ENCODE measurements around the gene MICAL3.

Gene MICAL3

GRCh38 chr22:17847360-17848078, 176.8 kb downstream of the MICAL3 start:
- H3K36me3 ChIP-seq: no peaks in the 10 kb centered on the region
- TF ChIP-seq, protein P1, sequence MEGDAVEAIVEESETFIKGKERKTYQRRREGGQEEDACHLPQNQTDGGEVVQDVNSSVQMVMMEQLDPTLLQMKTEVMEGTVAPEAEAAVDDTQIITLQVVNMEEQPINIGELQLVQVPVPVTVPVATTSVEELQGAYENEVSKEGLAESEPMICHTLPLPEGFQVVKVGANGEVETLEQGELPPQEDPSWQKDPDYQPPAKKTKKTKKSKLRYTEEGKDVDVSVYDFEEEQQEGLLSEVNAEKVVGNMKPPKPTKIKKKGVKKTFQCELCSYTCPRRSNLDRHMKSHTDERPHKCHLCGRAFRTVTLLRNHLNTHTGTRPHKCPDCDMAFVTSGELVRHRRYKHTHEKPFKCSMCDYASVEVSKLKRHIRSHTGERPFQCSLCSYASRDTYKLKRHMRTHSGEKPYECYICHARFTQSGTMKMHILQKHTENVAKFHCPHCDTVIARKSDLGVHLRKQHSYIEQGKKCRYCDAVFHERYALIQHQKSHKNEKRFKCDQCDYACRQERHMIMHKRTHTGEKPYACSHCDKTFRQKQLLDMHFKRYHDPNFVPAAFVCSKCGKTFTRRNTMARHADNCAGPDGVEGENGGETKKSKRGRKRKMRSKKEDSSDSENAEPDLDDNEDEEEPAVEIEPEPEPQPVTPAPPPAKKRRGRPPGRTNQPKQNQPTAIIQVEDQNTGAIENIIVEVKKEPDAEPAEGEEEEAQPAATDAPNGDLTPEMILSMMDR (IDR thresholded peaks at IDR 0.05; ENCODE audit: low read depth, low read length): no peak
- no peaks in the 10 kb centered on the region for H3K9me3 ChIP-seq
- peak; percentile 85 for DNase-seq
- peaks cover 27% of the 10 kb centered on the region for H3K4me1 ChIP-seq
- H3K4me3 ChIP-seq (ENCODE audit: low read depth, low read length): no peak overlapping the region
- no peaks in the 10 kb centered on the region for H3K27me3 ChIP-seq

DNA sequence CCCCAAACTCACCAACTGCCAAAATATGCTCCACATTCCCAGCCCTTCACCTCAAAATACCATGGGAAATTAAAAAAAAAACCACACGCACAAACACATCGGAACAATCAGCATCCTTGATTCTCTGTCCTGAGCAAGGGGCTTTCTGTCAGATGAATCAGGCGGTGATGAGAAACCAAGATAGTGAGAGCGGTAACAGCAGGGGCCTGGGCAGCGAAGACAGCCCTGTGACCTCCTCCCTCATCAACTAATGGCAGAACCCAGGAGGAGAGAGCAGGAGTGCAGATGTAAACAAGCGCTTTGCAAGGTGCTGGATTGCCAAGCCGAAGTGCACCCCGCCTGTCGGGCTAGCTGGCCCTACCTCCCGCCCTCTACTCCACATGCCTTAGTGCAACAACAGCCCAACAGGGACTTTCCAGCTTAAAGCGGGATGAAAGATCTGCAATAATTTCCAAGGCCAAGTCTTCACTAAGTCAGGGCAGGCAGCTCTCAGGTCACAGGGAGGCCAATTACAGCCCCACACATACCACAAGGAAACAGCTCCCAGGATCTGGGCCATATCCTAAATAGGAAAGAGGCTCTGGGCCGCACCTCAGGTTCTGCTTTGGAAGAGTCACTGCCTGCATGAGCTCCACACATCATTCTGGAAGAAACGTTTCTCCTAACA, 177.9 kb downstream of the MICAL3 start:
- TF ChIP-seq, protein P1 (IDR thresholded peaks at IDR 0.05; ENCODE audit: low read depth, low read length): no peak
- Histone ChIP-seq H3K36me3 (no peaks in the 10 kb centered on the region), H3K4me3 (ENCODE audit: low read depth, low read length) (peak overlapping the region; percentile 12), H3K4me1 (peaks cover 31% of the 10 kb centered on the region), H3K27me3 (no peaks in the 10 kb centered on the region), H3K9me3 (no peaks in the 10 kb centered on the region)
- peak; percentile 33 for DNase-seq

DNA sequence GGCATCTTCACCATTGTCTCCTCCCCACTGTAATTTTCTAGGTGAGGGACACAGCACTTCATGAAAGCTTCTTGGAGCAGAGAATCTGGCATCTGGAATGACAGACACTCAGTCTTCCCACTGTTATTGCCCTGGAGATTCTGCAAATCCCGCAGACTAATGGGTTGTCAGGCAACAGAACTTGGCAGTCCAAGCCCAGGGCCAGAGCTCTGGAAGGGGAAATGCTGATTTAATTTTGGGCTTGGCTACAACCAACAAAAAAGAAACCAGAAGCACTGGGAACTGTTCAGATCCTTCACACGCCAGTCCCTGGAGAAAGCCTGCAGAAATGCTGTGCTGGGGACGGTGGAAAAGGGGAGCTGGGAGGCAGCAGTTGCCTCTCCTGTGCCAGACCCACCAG, 178.6 kb downstream of the MICAL3 start:
- no peaks in the 10 kb centered on the region for H3K27me3 ChIP-seq
- TF ChIP-seq, protein P1 (IDR thresholded peaks at IDR 0.05; ENCODE audit: low read depth, low read length): no peak
- H3K4me1 ChIP-seq: peaks cover 31% of the 10 kb centered on the region
- H3K9me3 ChIP-seq: no peaks in the 10 kb centered on the region
- DNase-seq: peak; percentile 84
- H3K4me3 ChIP-seq (ENCODE audit: low read depth, low read length): peak overlapping the region; percentile 12; the same call in 1 of the 2 replicates
- H3K36me3 ChIP-seq: no peaks in the 10 kb centered on the region

- DNase-seq: no peak
- Histone ChIP-seq H3K9me3 (no peaks in the 10 kb centered on the region), H3K36me3 (peaks cover 3% of the 10 kb centered on the region; the same call in 1 of the 2 replicates), H3K4me1 (peaks cover 31% of the 10 kb centered on the region), H3K4me3 (ENCODE audit: low read depth, low read length) (no peak overlapping the region), H3K27me3 (no peaks in the 10 kb centered on the region)
- TF ChIP-seq, protein P1 (IDR thresholded peaks at IDR 0.05; ENCODE audit: low read depth, low read length): no peak
Measured at GRCh38 chr22:17845327-17845726, 179.0 kb downstream of the MICAL3 start.

- TF ChIP-seq, protein P1 (IDR thresholded peaks at IDR 0.05; ENCODE audit: low read depth, low read length): no peak
- H3K9me3 ChIP-seq: no peaks in the 10 kb centered on the region
- no peak overlapping the region for H3K4me3 ChIP-seq (ENCODE audit: low read depth, low read length)
- H3K27me3 ChIP-seq: no peaks in the 10 kb centered on the region
- peaks cover 31% of the 10 kb centered on the region for H3K4me1 ChIP-seq
- H3K36me3 ChIP-seq: peaks cover 3% of the 10 kb centered on the region; the same call in 1 of the 2 replicates
- DNase-seq: no peak
Measured at GRCh38 chr22:17844150-17844549, 180.2 kb downstream of the MICAL3 start.

DNA sequence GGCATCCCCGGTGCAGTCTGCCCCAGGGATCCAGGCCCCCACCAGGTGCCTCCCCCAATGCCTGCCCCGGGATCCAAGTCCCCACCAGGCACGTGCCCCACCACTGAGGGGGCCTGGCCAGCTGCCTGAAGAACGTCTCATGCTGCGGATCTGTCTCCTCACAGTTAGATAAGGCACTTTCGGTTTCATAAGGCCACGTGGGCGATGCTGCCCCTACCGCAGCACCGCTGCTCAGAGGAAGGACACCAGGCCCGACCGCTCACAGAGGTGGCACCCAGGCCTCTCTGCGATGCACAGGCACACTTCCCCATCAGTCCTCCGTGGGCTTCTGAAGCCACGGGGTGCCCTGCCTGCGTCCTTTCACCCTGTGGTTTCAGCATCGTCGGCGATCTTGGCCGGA, 182.0 kb downstream of the MICAL3 start:
- TF ChIP-seq, protein P1 (IDR thresholded peaks at IDR 0.05; ENCODE audit: low read depth, low read length): no peak
- H3K9me3 ChIP-seq: no peaks in the 10 kb centered on the region
- DNase-seq: peak; percentile 36
- no peak overlapping the region for H3K4me3 ChIP-seq (ENCODE audit: low read depth, low read length)
- H3K36me3 ChIP-seq: peaks cover 3% of the 10 kb centered on the region; the same call in 1 of the 2 replicates
- H3K27me3 ChIP-seq: no peaks in the 10 kb centered on the region
- H3K4me1 ChIP-seq: peaks cover 31% of the 10 kb centered on the region

Data from BE2C (cell line).